ENCODE data around the gene KCNK16. TPM values are rescaled to one million over a fixed set of nuclear protein-coding genes. Genes with fewer than 3 reads are reported as not detected.

The KCNK16 gene
- total and polyA plus RNA-seq, 2 of the 4 experiments (the other 2 are of a cell fraction): not detected

GRCh38 chr6:39280247-39280731 lies 42.2 kb downstream of the KCNK16 start:
- ChIA-PET CTCF (no interaction called here), POLR2A (ENCODE audit: unreplicated experiment) (no interaction called here)
- H2AK9ac ChIP-seq (replicated peaks; ENCODE audit: low read depth, low read length, poor library complexity): no peak overlapping the region
- H3K36me3 ChIP-seq (ENCODE audit: control insufficient read depth, insufficient read depth, low read length): no peaks in the 10 kb centered on the region
- no peaks in the 10 kb centered on the region for H4K20me1 ChIP-seq (ENCODE audit: insufficient read depth, low read length)
- H3K18ac ChIP-seq (ENCODE audit: low read depth, low read length): no peak overlapping the region
- in situ Hi-C loops (cut with MboI; ENCODE audit: low sequenced_read_pairs) (no loop called here), intact Hi-C loops (cut with micrococcal nuclease) (no loop called here), dilution Hi-C loops (cut with HindIII; ENCODE audit: low sequenced_read_pairs, unreplicated experiment) (no loop called here)
- no peaks in the 10 kb centered on the region for H3K4me1 ChIP-seq (ENCODE audit: control insufficient read depth, insufficient read depth, low read length)
- TF ChIP-seq RCOR1 (IDR thresholded peaks at IDR 0.05; ENCODE audit: insufficient replicate concordance, low read length) (no peak), CHD1 (IDR thresholded peaks at IDR 0.05; ENCODE audit: low read depth, low read length) (no peak), FOS (IDR thresholded peaks at IDR 0.05; ENCODE audit: low read depth, low read length) (no peak)
- BruUV-seq (replicated peaks): no TSS peak
- H3K27ac ChIP-seq (ENCODE audit: insufficient read depth, low read length): no peak overlapping the region
- no peak for ATAC-seq (ENCODE audit: low read depth)
- no peak overlapping the region for H2BK120ac ChIP-seq (ENCODE audit: low read depth, low read length)
- no peaks in the 10 kb centered on the region for H3K9me1 ChIP-seq (ENCODE audit: insufficient read depth, low read length)
- no peak overlapping the region for H3K14ac ChIP-seq (replicated peaks; ENCODE audit: low read depth, low read length)
- no peak overlapping the region for H3K23ac ChIP-seq (ENCODE audit: low read depth, low read length)
- no peaks in the 10 kb centered on the region for H3K79me1 ChIP-seq (ENCODE audit: low read depth in 1 of 2, low read length in 2 of 2)
- no peak overlapping the region for H3K4me3 ChIP-seq (ENCODE audit: insufficient read depth, low read depth, low read length)
- H3K4ac ChIP-seq (ENCODE audit: low read depth, low read length): no peak overlapping the region
- no peak overlapping the region for H2BK15ac ChIP-seq (ENCODE audit: low read depth, low read length)
- H3K56ac ChIP-seq (ENCODE audit: extremely low read depth, insufficient read depth, low read length): no peak overlapping the region
- H3K9ac ChIP-seq (ENCODE audit: low read depth, low read length): no peak overlapping the region
- H3K27me3 ChIP-seq (ENCODE audit: control insufficient read depth, insufficient read depth, low read length): no peaks in the 10 kb centered on the region
- no peak overlapping the region for H4K5ac ChIP-seq (ENCODE audit: low read depth, low read length)
- H3K9me3 ChIP-seq (ENCODE audit: control insufficient read depth, insufficient read depth, low read length): no peaks in the 10 kb centered on the region
- H4K8ac ChIP-seq (ENCODE audit: low read depth in 2 of 2, low read length in 2 of 2): no peak overlapping the region
- H2AK5ac ChIP-seq (ENCODE audit: low read depth, low read length): no peak overlapping the region
- no peak overlapping the region for H2AFZ ChIP-seq (replicated peaks; ENCODE audit: low read length, poor library complexity)
- no peak overlapping the region for H2BK20ac ChIP-seq (ENCODE audit: low read depth, low read length)
- DNase-seq: no peak
- 45% methylated on average over 4 of the region's 8 CpGs; no CpG with 5 or more reads in 1 of the 2 experiments for WGBS, 2 experiments (ENCODE audit: extremely low coverage in 2 of 2, insufficient read length in 1 of 2)
- no peak overlapping the region for H4K91ac ChIP-seq (ENCODE audit: insufficient read depth, low read depth, low read length)
- no peak overlapping the region for H2BK5ac ChIP-seq (ENCODE audit: low read depth, low read length, poor library complexity, severe bottlenecking)
- no peak overlapping the region for H3K4me2 ChIP-seq (ENCODE audit: low read depth, low read length)

All from IMR-90 (cell line).